Smooth muscle cell (in vitro differentiated cells): ENCODE results near the gene GABRB1. TPM values are rescaled to one million over a fixed set of nuclear protein-coding genes. Genes with fewer than 3 reads are reported as not detected.

Source experiments
- DNase-seq: peaks from one replicate; lab custom pipeline; 2025; ENCODE audit not compliant: unreplicated experiment; lab: John Stamatoyannopoulos, UW
- H2AFZ ChIP-seq: fragments of 200-600 bp; sonication (generic); 2 replicates; pipeline ENCODE4 v1.6.0; 2016; ENCODE audit warnings: antibody characterized with exemption, low read depth, mild to moderate bottlenecking
- H3F3A ChIP-seq: fragments of 200-600 bp; sonication (generic); 2 replicates; pipeline ENCODE4 v1.6.0; 2017; ENCODE audit warnings: antibody characterized with exemption, low read depth
- H3K27ac ChIP-seq: fragments of 200-600 bp; sonication (generic); 2 replicates; pipeline ENCODE4 v1.5.1; 2016; ENCODE audit warnings: low read depth, mild to moderate bottlenecking
- H3K27me3 ChIP-seq: fragments of 200-600 bp; sonication (generic); 2 replicates; pipeline ENCODE4 v1.6.1; 2016; ENCODE audit warnings: low read depth, mild to moderate bottlenecking
- H3K36me3 ChIP-seq: fragments of 200-600 bp; sonication (generic); 2 replicates; pipeline ENCODE4 v1.5.1; 2016; ENCODE audit warnings: low read depth
- H3K4me1 ChIP-seq: fragments of 200-600 bp; sonication (generic); 2 replicates; pipeline ENCODE4 v1.5.1; 2016; ENCODE audit warnings: low read depth
- H3K4me2 ChIP-seq: fragments of 200-600 bp; sonication (generic); 2 replicates; pipeline ENCODE4 v1.6.0; 2016; ENCODE audit warnings: mild to moderate bottlenecking
- H3K4me3 ChIP-seq: fragments of 200-600 bp; sonication (generic); 2 replicates; pipeline ENCODE4 v1.5.1; 2016; ENCODE audit warnings: mild to moderate bottlenecking
- H3K79me2 ChIP-seq: fragments of 200-600 bp; sonication (generic); 2 replicates; pipeline ENCODE4 v1.6.0; 2016; ENCODE audit warnings: low read depth, mild to moderate bottlenecking
- H3K9ac ChIP-seq: fragments of 200-600 bp; sonication (generic); 2 replicates; pipeline ENCODE4 v1.6.0; 2016; ENCODE audit warnings: low read depth
- H3K9me3 ChIP-seq: fragments of 200-600 bp; sonication (generic); replicated peaks from 2 replicates; pipeline ENCODE4 v1.5.1; 2016; ENCODE audit warnings: low read depth
- H4K20me1 ChIP-seq: fragments of 200-600 bp; sonication (generic); 2 replicates; pipeline ENCODE4 v1.6.0; 2016; ENCODE audit warnings: low read depth
- WGBS: methylation state at CpG from one replicate; pipeline ENCODE4 v1.1.7; 2016; ENCODE audit warnings: low lambda C conversion rate; 5-methylcytosine and 5-hydroxymethylcytosine counted together
- polyA plus RNA-seq: library from polyadenylated mRNA; unstranded; fragments of >200 nt; fragmentation: Nextera tagmentation; extraction: Ambion mirVana; gene quantifications from 2 replicates; pipeline ENCODE4 v1.2.1, GENCODE V29; 2016
- total RNA-seq: library from RNA; depleted of rRNA; stranded (reverse); fragments of >200 nt; gene quantifications from 2 replicates; pipeline ENCODE4 v1.2.3, GENCODE V29; 2014
- TF ChIP-seq, protein P1 (sequence below): fragments of 200-600 bp; sonication (generic); IDR thresholded peaks from 2 replicates; pipeline ENCODE4 v1.5.1; 2017; ENCODE audit warnings: borderline replicate concordance, mild to moderate bottlenecking, antibody characterized with exemption; ENCODE audit not compliant: insufficient read depth, poor library complexity, severe bottlenecking

GABRB1 gene
- total and polyA plus RNA-seq, 2 experiments from 2014 or later, result 0.22 TPM; not detected in 1

DNA sequence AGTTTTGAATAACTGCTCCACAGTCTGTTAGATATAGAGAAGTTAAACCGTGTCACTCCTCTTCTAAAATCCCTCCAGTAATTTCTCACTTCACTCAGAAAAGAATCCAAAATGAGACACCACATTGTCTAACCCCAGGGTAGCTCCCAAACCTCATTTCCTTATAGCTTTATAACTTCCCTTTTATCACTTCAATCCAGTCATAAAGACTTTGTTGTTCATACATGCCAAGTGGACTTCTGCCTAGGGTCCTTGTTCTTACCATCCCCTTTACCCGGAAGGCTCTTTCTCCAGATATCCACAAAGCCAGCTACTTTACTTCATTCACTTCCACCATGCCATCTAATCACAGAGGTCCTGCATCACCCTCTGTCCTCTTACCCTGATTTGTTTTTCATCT is 156.2 kb downstream of the GABRB1 start:
- WGBS, result 91% methylated on average over 2 of the region's 2 CpGs
- H3K9me3 ChIP-seq, result no peaks in the 10 kb centered on the region
- H3K27ac ChIP-seq, result no peak overlapping the region
- TF ChIP-seq, protein P1, sequence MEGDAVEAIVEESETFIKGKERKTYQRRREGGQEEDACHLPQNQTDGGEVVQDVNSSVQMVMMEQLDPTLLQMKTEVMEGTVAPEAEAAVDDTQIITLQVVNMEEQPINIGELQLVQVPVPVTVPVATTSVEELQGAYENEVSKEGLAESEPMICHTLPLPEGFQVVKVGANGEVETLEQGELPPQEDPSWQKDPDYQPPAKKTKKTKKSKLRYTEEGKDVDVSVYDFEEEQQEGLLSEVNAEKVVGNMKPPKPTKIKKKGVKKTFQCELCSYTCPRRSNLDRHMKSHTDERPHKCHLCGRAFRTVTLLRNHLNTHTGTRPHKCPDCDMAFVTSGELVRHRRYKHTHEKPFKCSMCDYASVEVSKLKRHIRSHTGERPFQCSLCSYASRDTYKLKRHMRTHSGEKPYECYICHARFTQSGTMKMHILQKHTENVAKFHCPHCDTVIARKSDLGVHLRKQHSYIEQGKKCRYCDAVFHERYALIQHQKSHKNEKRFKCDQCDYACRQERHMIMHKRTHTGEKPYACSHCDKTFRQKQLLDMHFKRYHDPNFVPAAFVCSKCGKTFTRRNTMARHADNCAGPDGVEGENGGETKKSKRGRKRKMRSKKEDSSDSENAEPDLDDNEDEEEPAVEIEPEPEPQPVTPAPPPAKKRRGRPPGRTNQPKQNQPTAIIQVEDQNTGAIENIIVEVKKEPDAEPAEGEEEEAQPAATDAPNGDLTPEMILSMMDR, result no peak
- H3K9ac ChIP-seq, result no peak overlapping the region
- no peaks in the 10 kb centered on the region for H4K20me1 ChIP-seq
- H3K36me3 ChIP-seq, result no peaks in the 10 kb centered on the region
- H3K4me2 ChIP-seq, result no peak overlapping the region
- no peaks in the 10 kb centered on the region for H3K4me1 ChIP-seq
- no peak overlapping the region for H2AFZ ChIP-seq
- no peaks in the 10 kb centered on the region for H3K27me3 ChIP-seq
- DNase-seq, result no peak
- no peaks in the 10 kb centered on the region for H3K79me2 ChIP-seq
- H3F3A ChIP-seq, result no peaks in the 10 kb centered on the region
- H3K4me3 ChIP-seq, result no peak overlapping the region

DNA sequence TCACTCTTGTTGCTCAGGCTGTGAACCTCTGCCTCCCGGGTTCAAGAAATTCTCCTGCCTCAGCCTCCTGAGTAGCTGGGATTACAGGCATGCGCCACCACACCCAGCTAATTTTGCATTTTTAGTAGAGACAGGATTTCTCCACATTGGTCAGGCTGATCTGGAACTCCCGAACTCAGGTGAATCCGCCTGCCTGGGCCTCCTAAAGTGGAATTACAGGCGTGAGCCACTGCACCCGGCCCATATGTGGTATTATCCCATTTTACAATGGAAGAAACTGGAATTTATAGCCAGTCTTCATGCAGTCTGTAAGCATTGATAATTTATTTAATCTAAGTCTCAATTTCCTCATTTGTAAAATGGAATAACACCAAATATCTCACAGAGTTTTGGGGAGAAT is 161.8 kb downstream of the GABRB1 start:
- no peaks in the 10 kb centered on the region for H3K79me2 ChIP-seq
- DNase-seq, result no peak
- TF ChIP-seq, protein P1, result no peak
- no peaks in the 10 kb centered on the region for H4K20me1 ChIP-seq
- H3K27me3 ChIP-seq, result no peaks in the 10 kb centered on the region
- H3K27ac ChIP-seq, result no peak overlapping the region
- no peak overlapping the region for H2AFZ ChIP-seq
- WGBS, result 91% methylated on average over 5 of the region's 6 CpGs
- no peak overlapping the region for H3K4me3 ChIP-seq
- no peak overlapping the region for H3K4me2 ChIP-seq
- no peak overlapping the region for H3K9ac ChIP-seq
- no peaks in the 10 kb centered on the region for H3K4me1 ChIP-seq
- no peaks in the 10 kb centered on the region for H3K9me3 ChIP-seq
- no peaks in the 10 kb centered on the region for H3F3A ChIP-seq
- no peaks in the 10 kb centered on the region for H3K36me3 ChIP-seq

DNA sequence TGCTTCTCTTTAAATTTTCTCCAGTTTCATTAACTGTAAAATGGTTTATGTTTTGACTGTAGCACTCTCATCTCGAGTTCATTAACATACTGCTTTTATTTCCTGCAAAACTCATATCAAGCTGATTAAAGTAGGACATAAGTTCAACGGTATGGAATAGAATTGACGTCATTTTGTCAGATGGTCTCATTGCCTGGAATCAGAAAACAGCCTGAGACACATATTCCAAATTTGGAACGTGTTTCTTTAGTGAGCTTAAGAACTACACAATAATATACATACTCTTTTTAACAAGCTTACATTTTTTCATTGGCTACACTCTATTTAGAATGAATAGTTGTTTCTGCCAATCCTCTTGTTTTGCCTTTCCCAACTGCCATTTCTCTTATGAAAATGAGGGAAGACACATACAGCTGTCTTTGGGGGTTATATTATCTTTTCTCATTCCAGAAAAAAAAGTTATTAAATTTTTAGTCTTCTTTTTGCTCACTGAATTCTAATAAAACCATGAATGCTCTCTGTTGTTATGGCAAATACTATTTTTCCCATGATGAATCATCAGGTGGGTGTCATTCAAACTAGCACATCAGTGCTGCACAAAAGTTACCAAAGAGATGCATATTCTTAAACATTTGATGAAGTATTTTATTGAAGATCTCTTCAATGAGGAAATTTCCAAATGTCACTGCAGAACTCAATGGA is 162.8 kb downstream of the GABRB1 start:
- Histone ChIP-seq H2AFZ (peak overlapping the region; percentile 23), H3K79me2 (no peaks in the 10 kb centered on the region), H3K9me3 (no peaks in the 10 kb centered on the region), H3F3A (no peaks in the 10 kb centered on the region), H3K4me3 (no peak overlapping the region), H3K27me3 (no peaks in the 10 kb centered on the region), H3K27ac (no peak overlapping the region), H3K4me1 (no peaks in the 10 kb centered on the region), H3K36me3 (no peaks in the 10 kb centered on the region), H3K4me2 (no peak overlapping the region), H4K20me1 (no peaks in the 10 kb centered on the region), H3K9ac (no peak overlapping the region)
- no peak for DNase-seq
- WGBS, result 85% methylated on average over 4 of the region's 4 CpGs
- TF ChIP-seq, protein P1, result no peak

DNA sequence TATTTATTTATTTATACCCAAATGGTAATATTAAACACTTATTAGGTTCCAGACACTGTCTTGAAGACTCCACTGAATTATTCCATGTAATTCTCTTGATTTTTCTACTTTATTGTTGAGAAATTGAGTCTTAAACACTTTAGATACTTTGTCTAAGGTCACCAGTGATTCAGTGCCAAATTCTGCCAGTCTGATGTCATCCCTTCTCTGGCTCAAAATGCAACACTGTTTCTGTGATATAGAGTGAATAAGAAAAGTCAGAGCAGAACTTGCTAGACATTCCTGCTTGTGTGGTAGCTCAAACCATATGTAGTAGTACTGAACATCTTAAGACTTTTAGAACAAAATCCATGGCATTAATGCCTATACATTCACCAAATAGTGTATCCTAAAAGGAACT is 164.3 kb downstream of the GABRB1 start:
- DNase-seq, result no peak

More for the DNA sequence above, 164.3 kb downstream of the GABRB1 start:
- Histone ChIP-seq H3K36me3 (no peaks in the 10 kb centered on the region), H3K4me2 (no peak overlapping the region), H3K9ac (no peak overlapping the region), H3F3A (no peaks in the 10 kb centered on the region), H3K9me3 (no peaks in the 10 kb centered on the region), H3K79me2 (no peaks in the 10 kb centered on the region), H3K4me1 (no peaks in the 10 kb centered on the region), H4K20me1 (no peaks in the 10 kb centered on the region), H3K27me3 (no peaks in the 10 kb centered on the region), H3K4me3 (no peak overlapping the region), H3K27ac (no peak overlapping the region), H2AFZ (no peak overlapping the region)
- TF ChIP-seq, protein P1, result no peak
